Measurements from ENCODE around the gene KCNAB2. TPM values are rescaled to one million over a fixed set of nuclear protein-coding genes. Genes with fewer than 3 reads are reported as not detected.

KCNAB2 gene
- total RNA-seq, 2 experiments from 2014 or later = 290 to 299 TPM

DNA sequence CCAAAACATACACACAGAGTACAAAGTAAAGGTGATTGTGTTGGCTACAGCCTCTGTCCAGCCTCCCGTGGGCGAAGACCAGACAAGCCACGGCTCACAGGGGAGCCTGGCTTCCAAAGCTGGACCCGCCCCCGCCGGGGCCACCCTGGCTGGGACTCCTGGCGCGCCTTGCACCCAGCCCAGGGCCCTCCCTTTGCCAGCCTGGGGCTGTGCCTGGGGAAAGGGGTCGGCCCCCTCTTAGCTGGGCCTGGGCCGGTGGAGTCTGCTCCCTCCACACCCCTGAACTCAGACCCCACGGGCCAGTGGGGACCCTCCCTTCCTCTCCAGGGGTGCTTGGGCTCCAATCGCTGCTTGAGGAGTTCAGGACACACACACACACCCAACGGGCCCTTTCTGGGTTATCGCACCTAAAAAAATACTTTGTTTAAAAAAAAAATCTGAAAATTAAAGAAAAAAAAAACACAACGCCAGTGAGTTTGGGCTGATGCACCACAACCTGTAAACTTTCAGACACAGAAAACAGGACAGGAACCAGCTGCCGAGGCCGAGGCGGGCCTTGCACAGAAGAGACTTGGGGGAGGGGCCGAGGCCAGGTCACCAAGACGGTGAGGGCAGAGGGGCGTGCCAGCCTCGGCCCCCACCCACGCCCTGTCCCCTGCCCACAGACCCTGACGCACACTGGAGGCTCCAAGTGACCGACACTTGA, 56.3 kb downstream of the KCNAB2 start:
- H3K27ac Mint-ChIP-seq = no peak overlapping the region

GRCh38 chr1:6102532-6102845, 56.8 kb downstream of the KCNAB2 start:
- no peak for TF ChIP-seq CTCF (IDR thresholded peaks at IDR 0.05)
- no peak for DNase-seq
- no peak overlapping the region for H3K27ac Mint-ChIP-seq

More for the DNA sequence above, 56.3 kb downstream of the KCNAB2 start:
- no peaks in the 10 kb centered on the region for H3K9me3 Mint-ChIP-seq
- DNase-seq = peak; percentile 13
- intact Hi-C loops (cut with micrococcal nuclease) = no loop called here
- H3K4me1 Mint-ChIP-seq (ENCODE audit: low read depth) = no peaks in the 10 kb centered on the region
- no peak for TF ChIP-seq CTCF (IDR thresholded peaks at IDR 0.05)
- peaks cover 5% of the 10 kb centered on the region for H3K27me3 Mint-ChIP-seq
- CTCF ChIA-PET = no interaction called here
- ATAC-seq = no peak
- no peak overlapping the region for H3K4me3 Mint-ChIP-seq
- POLR2A ChIA-PET = interaction anchor here (0.8 to 2.0 kb wide), 5 partner anchors 9 to 42 kb away, joined by 3 to 10 read pairs (median 3); no protein-coding TSS in a partner anchor
- peaks cover 14% of the 10 kb centered on the region for H3K36me3 Mint-ChIP-seq (ENCODE audit: low read depth)

GRCh38 chr1:6103111-6103853, 57.6 kb downstream of the KCNAB2 start:
- intact Hi-C loops (cut with micrococcal nuclease) = no loop called here
- H3K4me1 Mint-ChIP-seq (ENCODE audit: low read depth) = no peaks in the 10 kb centered on the region
- CTCF ChIA-PET = no interaction called here

More at GRCh38 chr1:6102532-6102845, 56.8 kb downstream of the KCNAB2 start:
- Mint-ChIP-seq H3K36me3 (ENCODE audit: low read depth) (peaks cover 11% of the 10 kb centered on the region), H3K9me3 (no peaks in the 10 kb centered on the region), H3K4me1 (ENCODE audit: low read depth) (no peaks in the 10 kb centered on the region), H3K27me3 (peaks cover 5% of the 10 kb centered on the region), H3K4me3 (no peak overlapping the region)
- ChIA-PET POLR2A (interaction anchor here (0.9 to 1.0 kb wide), 2 partner anchors 9 to 42 kb away, joined by 3 read pairs; no protein-coding TSS in a partner anchor), CTCF (no interaction called here)
- no peak for ATAC-seq
- intact Hi-C loops (cut with micrococcal nuclease) = no loop called here

GRCh38 chr1:6103854-6104530, 58.3 kb downstream of the KCNAB2 start:
- no peak for ATAC-seq
- TF ChIP-seq CTCF (IDR thresholded peaks at IDR 0.05) = no peak
- Mint-ChIP-seq H3K27ac (no peak overlapping the region), H3K4me3 (no peak overlapping the region), H3K36me3 (ENCODE audit: low read depth) (no peaks in the 10 kb centered on the region), H3K9me3 (no peaks in the 10 kb centered on the region), H3K4me1 (ENCODE audit: low read depth) (no peaks in the 10 kb centered on the region), H3K27me3 (peaks cover 15% of the 10 kb centered on the region)
- DNase-seq = peak; percentile 2
- intact Hi-C loops (cut with micrococcal nuclease) = no loop called here
- ChIA-PET CTCF (no interaction called here), POLR2A (no interaction called here)

More at GRCh38 chr1:6103111-6103853, 57.6 kb downstream of the KCNAB2 start:
- Mint-ChIP-seq H3K27me3 (peaks cover 8% of the 10 kb centered on the region), H3K4me3 (no peak overlapping the region), H3K36me3 (ENCODE audit: low read depth) (peaks cover 4% of the 10 kb centered on the region), H3K27ac (no peak overlapping the region), H3K9me3 (no peaks in the 10 kb centered on the region)
- ATAC-seq (no peak), DNase-seq (peak; percentile 2)
- TF ChIP-seq CTCF (IDR thresholded peaks at IDR 0.05) = no peak
- POLR2A ChIA-PET = interaction anchor here (1.0 kb wide), 1 partner anchor 41 kb away, joined by 3 read pairs; no protein-coding TSS in a partner anchor

Measured in activated CD8-positive, alpha-beta T cell treated with anti-CD3 and anti-CD28 coated beads for 36 hours (primary cell).